ENCODE data around the gene CASKIN1. TPM values are rescaled to one million over a fixed set of nuclear protein-coding genes. Genes with fewer than 3 reads are reported as not detected.
A peak's percentile ranks its signal among the peaks of the same experiment; 100 is the strongest.

CASKIN1 gene
- total and polyA plus RNA-seq, 10 donors = 0.24 to 0.32 (median 0.30) TPM; not detected in 7

DNA sequence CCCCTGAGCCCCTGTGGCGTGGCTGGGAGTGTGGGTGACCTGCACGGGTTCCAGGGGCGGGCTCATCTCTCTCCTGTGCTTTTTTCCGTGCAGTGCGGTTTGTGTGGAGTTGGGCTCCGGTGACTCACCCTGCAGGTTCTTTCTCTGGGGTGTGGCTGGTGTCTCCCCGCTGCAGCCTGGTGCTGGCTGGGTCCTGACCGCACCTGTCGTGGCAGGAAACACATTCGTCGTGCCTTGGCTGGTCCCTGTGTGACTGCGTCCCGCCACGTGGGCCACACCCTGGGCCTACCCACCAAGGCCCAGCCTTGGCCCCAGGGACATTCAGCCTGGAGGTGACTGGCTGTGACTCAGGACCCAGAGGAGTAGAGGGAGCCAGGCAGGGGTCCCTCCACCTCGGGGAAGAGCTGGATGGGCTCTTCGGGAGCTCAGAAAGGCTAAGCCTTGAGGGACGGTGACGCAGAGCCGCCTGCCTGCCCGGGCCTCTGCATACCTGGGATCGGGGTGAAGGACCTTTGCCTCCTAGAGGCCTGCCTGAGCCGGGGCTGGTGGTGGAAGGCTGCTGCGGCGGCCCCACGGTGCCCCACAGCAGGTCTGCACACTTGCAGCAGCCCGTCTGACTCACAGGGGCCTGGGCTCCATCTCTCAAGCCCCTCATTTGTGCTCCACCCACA, 33.1 kb downstream of the CASKIN1 start:
- H3K27ac ChIP-seq = peak overlapping the region in 1 of 8 donors; percentile 13
- intact Hi-C loops (cut with DNase I; ENCODE audit: low total_unique reads) = no loop called here
- H3K4me1 ChIP-seq = peaks cover 6 to 72% (median 33%) of the 10 kb centered on the region in 6 donors
- DNase-seq = no peak
- no peak overlapping the region for H3K4me3 ChIP-seq
- H3K27me3 ChIP-seq (replicated peaks in 1 of 7) = no peaks in the 10 kb centered on the region
- 86 to 93% (median 91%) methylated on average over 14 to 26 of the region's 26 CpGs for WGBS, 5 donors
- no peaks in the 10 kb centered on the region for H3K9me3 ChIP-seq
- H3K36me3 ChIP-seq = peaks cover 0 to 60% (median 26%) of the 10 kb centered on the region in 6 donors
- TF ChIP-seq, protein P1, sequence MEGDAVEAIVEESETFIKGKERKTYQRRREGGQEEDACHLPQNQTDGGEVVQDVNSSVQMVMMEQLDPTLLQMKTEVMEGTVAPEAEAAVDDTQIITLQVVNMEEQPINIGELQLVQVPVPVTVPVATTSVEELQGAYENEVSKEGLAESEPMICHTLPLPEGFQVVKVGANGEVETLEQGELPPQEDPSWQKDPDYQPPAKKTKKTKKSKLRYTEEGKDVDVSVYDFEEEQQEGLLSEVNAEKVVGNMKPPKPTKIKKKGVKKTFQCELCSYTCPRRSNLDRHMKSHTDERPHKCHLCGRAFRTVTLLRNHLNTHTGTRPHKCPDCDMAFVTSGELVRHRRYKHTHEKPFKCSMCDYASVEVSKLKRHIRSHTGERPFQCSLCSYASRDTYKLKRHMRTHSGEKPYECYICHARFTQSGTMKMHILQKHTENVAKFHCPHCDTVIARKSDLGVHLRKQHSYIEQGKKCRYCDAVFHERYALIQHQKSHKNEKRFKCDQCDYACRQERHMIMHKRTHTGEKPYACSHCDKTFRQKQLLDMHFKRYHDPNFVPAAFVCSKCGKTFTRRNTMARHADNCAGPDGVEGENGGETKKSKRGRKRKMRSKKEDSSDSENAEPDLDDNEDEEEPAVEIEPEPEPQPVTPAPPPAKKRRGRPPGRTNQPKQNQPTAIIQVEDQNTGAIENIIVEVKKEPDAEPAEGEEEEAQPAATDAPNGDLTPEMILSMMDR (IDR thresholded peaks at IDR 0.05 in 8 of 11, conservative IDR thresholded peaks at IDR 0.05 in 3 of 11) = no peak
- TF ChIP-seq POLR2A (IDR thresholded peaks at IDR 0.05) (no peak), POLR2AphosphoS5 (IDR thresholded peaks at IDR 0.05) (no peak)

DNA sequence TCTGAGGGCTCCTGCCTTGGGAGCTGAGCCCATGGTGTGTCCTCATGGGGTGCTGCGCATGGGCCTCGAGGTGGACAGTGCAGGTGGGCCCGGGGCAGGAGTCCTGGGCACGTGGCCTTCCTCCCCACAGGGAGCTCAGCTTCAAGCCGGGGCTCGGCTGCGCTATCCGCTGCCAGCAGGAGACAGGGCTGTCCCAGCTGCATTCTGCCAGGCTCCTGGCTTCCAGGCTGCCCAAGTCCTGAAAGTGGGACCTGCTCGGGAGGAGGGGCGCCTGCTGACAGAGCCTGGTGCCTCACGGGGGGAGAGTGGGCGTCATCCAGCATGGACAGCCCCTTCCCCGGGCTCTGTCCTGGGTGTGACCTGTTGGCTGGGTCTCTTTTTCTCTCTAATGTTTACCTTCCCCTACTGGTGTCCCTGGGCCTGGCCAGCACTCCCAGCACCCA, 33.7 kb downstream of the CASKIN1 start:
- intact Hi-C loops (cut with DNase I; ENCODE audit: low total_unique reads) = no loop called here
- peaks cover 9 to 73% (median 37%) of the 10 kb centered on the region in 6 donors for H3K4me1 ChIP-seq
- H3K4me3 ChIP-seq = no peak overlapping the region
- no peaks in the 10 kb centered on the region for H3K9me3 ChIP-seq
- 95 to 99% (median 97%) methylated on average over 10 to 13 of the region's 13 CpGs; no CpG with 5 or more reads in 1 of the 5 donors for WGBS, 5 donors
- H3K27me3 ChIP-seq (replicated peaks in 1 of 7) = no peaks in the 10 kb centered on the region
- peak overlapping the region in 1 of 8 donors; percentile 13 for H3K27ac ChIP-seq
- DNase-seq = no peak
- peaks cover 0 to 60% (median 19%) of the 10 kb centered on the region in 6 donors for H3K36me3 ChIP-seq
- TF ChIP-seq, protein P1 (IDR thresholded peaks at IDR 0.05 in 8 of 11, conservative IDR thresholded peaks at IDR 0.05 in 3 of 11) = no peak
- TF ChIP-seq POLR2A (IDR thresholded peaks at IDR 0.05) (no peak), POLR2AphosphoS5 (IDR thresholded peaks at IDR 0.05) (no peak)

DNA sequence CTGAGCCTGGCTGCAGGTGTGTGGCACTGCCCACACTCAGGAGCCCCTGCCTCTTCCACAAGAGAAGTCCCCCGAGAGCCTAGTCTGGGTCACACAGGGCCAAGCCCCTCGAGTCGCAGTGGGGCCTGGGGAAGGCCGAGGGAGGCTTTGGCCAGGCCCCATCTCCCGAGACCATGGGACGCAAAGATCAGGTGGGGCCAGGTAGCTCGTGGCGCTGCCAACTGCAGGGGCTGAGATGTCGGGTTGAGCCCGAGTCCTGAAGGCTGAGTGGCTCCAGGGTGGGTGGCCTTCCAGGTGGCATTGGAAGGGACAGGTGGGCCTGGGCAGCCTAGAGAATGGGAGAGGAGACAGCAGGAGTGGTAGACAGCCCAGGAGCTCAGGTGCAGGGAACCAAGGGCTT, 34.5 kb downstream of the CASKIN1 start:
- intact Hi-C loops (cut with DNase I; ENCODE audit: low total_unique reads) = no loop called here
- H3K4me3 ChIP-seq = no peak overlapping the region
- DNase-seq = no peak
- peak overlapping the region in 2 of 8 donors; percentile 28 to 95 for H3K27ac ChIP-seq
- H3K27me3 ChIP-seq (replicated peaks in 1 of 7) = no peaks in the 10 kb centered on the region
- H3K36me3 ChIP-seq = peaks cover 0 to 55% (median 13%) of the 10 kb centered on the region in 6 donors
- 92 to 98% (median 96%) methylated on average over 10 of the region's 10 CpGs for WGBS, 5 donors
- no peaks in the 10 kb centered on the region for H3K9me3 ChIP-seq
- peaks cover 17 to 73% (median 43%) of the 10 kb centered on the region in 6 donors for H3K4me1 ChIP-seq
- TF ChIP-seq, protein P1 (IDR thresholded peaks at IDR 0.05 in 8 of 11, conservative IDR thresholded peaks at IDR 0.05 in 3 of 11) = no peak
- no peak for TF ChIP-seq POLR2AphosphoS5 (IDR thresholded peaks at IDR 0.05)
- no peak for TF ChIP-seq POLR2A (IDR thresholded peaks at IDR 0.05)

DNA sequence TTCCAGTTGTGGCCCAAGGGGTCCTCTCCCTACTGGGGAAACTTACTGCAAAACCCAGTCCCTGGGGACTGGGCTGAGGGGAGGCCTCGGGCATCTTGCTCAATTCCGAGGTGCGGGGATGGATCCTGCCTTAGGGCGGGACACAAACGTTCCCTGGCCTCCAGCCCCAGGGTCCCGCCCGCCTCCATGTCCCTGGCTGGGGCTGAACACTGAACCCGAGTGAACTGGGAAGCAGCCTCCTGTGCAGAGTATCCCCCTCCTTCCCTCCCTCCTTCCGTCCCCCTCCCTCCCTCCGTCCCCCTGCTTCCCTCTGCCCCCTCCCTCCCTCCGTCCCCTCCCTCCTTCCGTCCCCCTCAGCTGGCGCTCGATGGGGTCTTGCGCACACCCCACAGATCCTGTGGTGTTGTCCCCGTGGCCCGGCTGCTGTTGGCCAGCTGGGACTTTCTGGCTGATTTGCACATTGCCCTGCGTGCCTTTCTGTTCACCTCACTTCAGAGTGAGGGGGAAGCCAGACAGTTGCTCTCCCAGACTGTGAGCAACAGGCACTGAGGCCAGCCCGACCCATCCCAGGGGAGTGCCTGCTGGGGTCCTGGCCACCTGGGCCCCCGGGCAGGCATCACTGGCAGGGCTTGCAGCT, 35.4 kb downstream of the CASKIN1 start:
- peak overlapping the region in 5 of 8 donors; percentile 11 to 95 (median 49) for H3K27ac ChIP-seq
- TF ChIP-seq POLR2AphosphoS5 (IDR thresholded peaks at IDR 0.05) (peak in 1 of 3 donors; percentile 12), POLR2A (IDR thresholded peaks at IDR 0.05) (no peak)
- TF ChIP-seq, protein P1 (IDR thresholded peaks at IDR 0.05 in 8 of 11, conservative IDR thresholded peaks at IDR 0.05 in 3 of 11) = no peak

More for the DNA sequence above, 35.4 kb downstream of the CASKIN1 start:
- 63 to 75% (median 70%) methylated on average over 17 to 20 of the region's 20 CpGs for WGBS, 5 donors
- no peak overlapping the region for H3K4me3 ChIP-seq
- no peaks in the 10 kb centered on the region for H3K27me3 ChIP-seq (replicated peaks in 1 of 7)
- peaks cover 0 to 46% (median 4%) of the 10 kb centered on the region in 6 donors for H3K36me3 ChIP-seq
- peaks cover 20 to 76% (median 52%) of the 10 kb centered on the region in 6 donors for H3K4me1 ChIP-seq
- no peak for DNase-seq
- H3K9me3 ChIP-seq = no peaks in the 10 kb centered on the region
- intact Hi-C loops (cut with DNase I; ENCODE audit: low total_unique reads) = no loop called here

Measured in spleen (tissue), 11 donors.